GM12891 (cell line): ENCODE measurements around the gene ASTL.

Experiments
- PAX5 ChIP-seq: IDR thresholded peaks from 2 replicates; pipeline ENCODE4 v1.6.1; 2011; ENCODE audit warnings: low read length, moderate library complexity, mild to moderate bottlenecking; ENCODE audit not compliant: insufficient read depth, severe bottlenecking
- POLR2A ChIP-seq: IDR thresholded peaks from 2 replicates; pipeline ENCODE4 v1.6.1; 2011; ENCODE audit warnings: low read depth, low read length, control low read depth
- POLR2AphosphoS5 ChIP-seq: IDR thresholded peaks from 2 replicates; pipeline ENCODE4 v1.6.1; 2011; ENCODE audit warnings: low read depth, low read length, control low read depth
- POU2F2 ChIP-seq: IDR thresholded peaks from 2 replicates; pipeline ENCODE4 v1.6.1; 2011; ENCODE audit warnings: low read depth, mild to moderate bottlenecking, control low read depth, low read length, moderate library complexity
- SPI1 ChIP-seq: IDR thresholded peaks from 2 replicates; pipeline ENCODE4 v1.6.1; 2011; ENCODE audit warnings: low read depth, low read length, control low read depth
- TAF1 ChIP-seq: IDR thresholded peaks from 2 replicates; pipeline ENCODE4 v1.6.1; 2011; ENCODE audit warnings: low read depth, low read length, control low read depth

DNA sequence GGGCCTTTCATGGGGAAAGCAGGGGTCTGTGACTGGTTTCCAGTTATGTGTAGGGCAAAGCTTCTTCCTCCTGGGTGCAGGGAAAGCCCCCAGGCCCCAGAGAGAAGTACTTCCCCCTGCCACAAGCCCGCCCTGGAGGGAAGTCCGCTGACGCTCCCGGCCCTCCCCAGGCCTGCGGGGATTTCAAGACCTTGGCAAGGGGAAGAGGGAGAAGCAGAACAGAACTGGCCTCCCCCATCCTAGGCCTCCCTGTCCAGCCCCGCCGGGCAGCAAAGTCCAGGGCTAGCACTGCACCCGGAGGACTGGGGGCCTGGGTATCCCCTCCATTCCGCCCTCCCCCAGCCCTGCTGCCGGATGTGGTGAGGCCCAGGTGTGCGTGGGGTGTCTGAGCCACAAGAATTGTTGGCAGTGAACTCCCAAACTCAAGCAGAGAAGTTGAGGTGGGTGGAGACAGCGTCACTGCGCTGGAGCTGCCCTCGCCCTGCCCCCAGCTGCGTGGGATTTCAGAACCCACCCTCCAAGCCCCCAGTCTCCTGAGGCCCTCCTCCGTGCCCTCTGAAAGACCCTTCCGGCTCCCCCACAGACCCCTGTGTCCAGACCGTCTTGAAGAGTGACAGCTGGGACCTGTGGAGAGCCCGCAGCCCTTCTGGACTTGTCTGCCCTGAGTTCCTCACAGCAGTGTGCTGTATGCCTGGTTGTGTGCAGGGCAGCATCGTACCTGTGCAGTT is 8.0 kb upstream of the ASTL start:
- peak; percentile 74 for TF ChIP-seq POLR2A
- TF ChIP-seq POU2F2, result peak; percentile 84
- TF ChIP-seq TAF1, result no peak
- TF ChIP-seq POLR2AphosphoS5, result peak; percentile 69
- peak; percentile 76 for TF ChIP-seq SPI1
- no peak for TF ChIP-seq PAX5
